Transverse colon (tissue), 3 donors: ENCODE measurements around the gene ELSPBP1.

ENCODE experiments used
- POLR2A ChIP-seq: fragments of 450-650 bp; IDR thresholded peaks from one replicate; pipeline ENCODE4 v1.6.1; 2016; ENCODE audit warnings: antibody characterized with exemption, mild to moderate bottlenecking, moderate library complexity
- TF ChIP-seq, protein P1 (sequence below), 5 experiments: fragments of 200-600 bp in 3 of 5; fragments of 450-650 bp in 2 of 5; sonication (generic) in 3 of 5; IDR thresholded peaks; 1 replicate in 2 of 5; 2 replicates in 3 of 5; pipeline ENCODE4 v1.5.1; 2016 to 2017; ENCODE audit warnings: antibody characterized with exemption in 5 of 5, inconsistent platforms in 3 of 5, mild to moderate bottlenecking in 2 of 5, moderate library complexity in 1 of 5

DNA sequence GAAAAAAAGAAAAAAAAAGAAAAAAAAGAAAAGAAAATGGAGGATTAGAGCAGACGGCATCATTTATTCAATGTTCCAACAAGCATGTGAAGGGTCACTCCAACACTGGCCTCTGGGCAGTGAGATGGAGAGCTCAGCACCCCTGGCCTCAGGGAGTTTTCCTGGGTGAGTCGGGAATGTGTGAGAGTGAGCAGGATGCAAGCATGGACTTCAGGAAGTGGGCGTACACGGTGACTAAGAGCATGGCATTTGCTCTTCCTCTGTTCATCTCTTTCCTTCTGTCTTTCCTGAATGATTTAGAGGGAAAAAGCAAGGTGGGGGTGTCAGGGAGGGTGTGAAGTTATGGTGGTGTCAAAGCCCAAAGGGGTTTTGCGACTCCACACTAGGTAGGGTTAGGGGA is 50.1 kb downstream of the ELSPBP1 start:
- TF ChIP-seq, protein P1, sequence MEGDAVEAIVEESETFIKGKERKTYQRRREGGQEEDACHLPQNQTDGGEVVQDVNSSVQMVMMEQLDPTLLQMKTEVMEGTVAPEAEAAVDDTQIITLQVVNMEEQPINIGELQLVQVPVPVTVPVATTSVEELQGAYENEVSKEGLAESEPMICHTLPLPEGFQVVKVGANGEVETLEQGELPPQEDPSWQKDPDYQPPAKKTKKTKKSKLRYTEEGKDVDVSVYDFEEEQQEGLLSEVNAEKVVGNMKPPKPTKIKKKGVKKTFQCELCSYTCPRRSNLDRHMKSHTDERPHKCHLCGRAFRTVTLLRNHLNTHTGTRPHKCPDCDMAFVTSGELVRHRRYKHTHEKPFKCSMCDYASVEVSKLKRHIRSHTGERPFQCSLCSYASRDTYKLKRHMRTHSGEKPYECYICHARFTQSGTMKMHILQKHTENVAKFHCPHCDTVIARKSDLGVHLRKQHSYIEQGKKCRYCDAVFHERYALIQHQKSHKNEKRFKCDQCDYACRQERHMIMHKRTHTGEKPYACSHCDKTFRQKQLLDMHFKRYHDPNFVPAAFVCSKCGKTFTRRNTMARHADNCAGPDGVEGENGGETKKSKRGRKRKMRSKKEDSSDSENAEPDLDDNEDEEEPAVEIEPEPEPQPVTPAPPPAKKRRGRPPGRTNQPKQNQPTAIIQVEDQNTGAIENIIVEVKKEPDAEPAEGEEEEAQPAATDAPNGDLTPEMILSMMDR (IDR thresholded peaks at IDR 0.05) = no peak
- no peak for TF ChIP-seq POLR2A
